Right renal pelvis (tissue), 4 donors: Measurements from ENCODE around the gene CD300C. TPM values are rescaled to one million over a fixed set of nuclear protein-coding genes. Genes with fewer than 3 reads are reported as not detected.
A peak's percentile ranks its signal among the peaks of the same experiment; 100 is the strongest.
"Not testable (repeated sequence)": the region's sequence is repeated elsewhere in the genome, so short reads cannot be mapped to it uniquely, and the experiment has no call there.

Experiments
- DNase-seq, 4 donors: peaks; one replicate each; pipeline ENCODE4 v3.0.0-alpha.2; 2013; ENCODE audit warnings: low read depth in 4 of 4, low spot score in 3 of 4, missing footprints in 1 of 4
- polyA plus RNA-seq, 4 donors: library from polyadenylated mRNA; unstranded; fragments of 120-200 nt; gene quantifications; one replicate each; pipeline ENCODE4 v1.2.1, GENCODE V29; 2013; ENCODE audit not compliant: insufficient read length in 4 of 4

Gene CD300C
- under 1 TPM; 0.51 to 0.58 (median 0.53) TPM for polyA plus RNA-seq

DNA sequence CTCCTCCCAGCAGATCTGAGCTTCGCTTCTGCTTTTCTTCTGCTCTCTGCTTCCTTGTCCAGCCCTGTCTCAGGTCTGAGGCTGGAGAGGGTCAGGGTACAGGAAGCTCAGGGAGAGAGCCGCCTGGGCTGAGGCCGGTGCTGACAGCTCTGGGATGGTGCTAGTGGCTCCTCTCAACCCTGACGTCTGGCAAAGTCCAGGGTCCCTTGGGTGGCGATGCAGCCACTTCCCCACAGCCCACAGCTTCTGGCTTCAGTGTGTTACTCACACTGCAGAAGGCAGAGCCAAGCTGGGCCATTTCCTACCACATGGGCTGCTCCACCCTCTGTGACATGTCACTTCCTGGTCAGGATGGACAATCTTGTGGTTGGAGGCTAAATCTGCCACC is at the start of gene CD300C:
Gene CD300C, minus strand, starts transcription at position 273 of the 388 bp plus-strand sequence. CDS start 333 bp downstream, outside the sequence.
- DNase-seq: no peak

DNA sequence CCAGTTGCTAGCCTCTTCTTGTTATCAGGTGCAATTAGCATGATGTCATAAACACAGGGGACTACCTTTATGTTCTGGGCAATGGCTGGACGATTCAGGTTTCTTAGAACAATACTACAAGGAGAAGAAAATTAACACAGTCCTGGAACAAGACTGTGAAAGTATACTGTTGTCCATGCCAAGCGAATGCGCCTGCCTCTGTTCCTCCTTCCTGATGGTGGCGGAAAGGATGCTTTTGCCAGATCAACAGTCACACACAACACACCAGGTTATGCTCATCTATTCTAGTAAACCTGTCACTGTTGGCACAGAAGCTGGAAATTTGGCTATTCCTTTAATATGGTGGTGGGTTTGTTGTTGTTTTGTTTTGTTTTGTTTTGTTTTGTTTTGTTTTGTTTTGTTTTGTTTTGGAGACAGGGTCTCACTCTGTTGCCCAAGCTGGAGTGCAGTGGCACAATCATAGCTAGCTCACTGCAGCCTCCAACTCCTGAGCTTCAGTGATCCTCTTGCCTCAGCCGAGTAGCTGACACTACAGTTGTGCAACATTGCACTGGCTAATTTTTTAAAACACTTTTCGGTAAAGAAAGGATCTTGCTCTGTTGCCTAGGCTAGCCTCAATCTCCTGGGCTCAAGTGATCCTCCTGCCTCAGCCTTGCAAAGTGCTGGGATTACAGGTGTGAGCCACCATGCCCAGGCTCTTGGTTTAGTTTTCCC is 49.3 kb upstream of the CD300C start:
- no peak for DNase-seq

DNA sequence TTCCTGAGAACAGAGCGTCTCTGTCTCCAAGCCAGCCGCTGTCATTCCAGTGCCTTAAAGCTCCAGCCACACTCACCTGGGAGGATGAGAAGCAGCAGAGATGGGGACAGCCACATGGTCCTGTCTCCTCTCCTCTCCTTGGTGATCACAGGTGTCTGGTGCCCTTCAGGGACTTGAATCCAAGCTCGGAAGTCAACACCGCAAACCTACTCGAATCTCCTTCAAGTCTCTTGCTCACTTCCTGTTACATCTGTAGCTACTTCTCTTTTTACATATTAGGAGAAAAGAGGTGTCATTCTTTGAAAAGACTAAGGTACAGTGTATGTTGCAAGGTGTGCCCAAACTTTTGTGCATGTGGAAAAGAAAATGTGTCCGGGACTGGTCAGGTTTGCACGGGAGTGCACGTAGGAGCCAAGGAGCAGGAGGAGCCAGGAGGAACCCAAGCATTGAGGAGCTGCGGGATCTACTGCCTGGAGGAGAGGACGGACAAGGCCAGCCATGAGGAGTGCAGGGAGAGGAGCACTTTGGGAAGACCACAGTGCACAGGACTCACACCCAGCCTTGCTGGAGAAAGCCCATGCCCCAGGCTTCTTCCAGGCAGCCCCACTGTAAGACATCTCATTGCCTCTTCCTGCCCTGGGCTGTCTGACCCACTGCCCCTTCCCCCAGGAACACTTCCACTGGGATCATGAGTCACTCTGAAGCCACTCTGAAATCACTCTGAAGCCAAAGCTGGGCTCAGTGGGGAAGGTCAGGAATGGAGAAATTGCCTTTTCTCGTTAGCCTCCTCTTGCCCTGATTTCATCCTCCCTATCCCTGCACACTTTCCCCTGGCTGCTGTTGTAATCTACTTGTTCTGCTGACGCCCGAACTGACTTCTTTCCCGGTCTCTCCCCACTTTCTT is 46.4 kb upstream of the CD300C start, which contains the start of gene CD300LD:
Gene CD300LD, minus strand, starts transcription at position 197 of the 904 bp plus-strand sequence. Its CDS starts 81 bp downstream, at position 116.
- DNase-seq: no peak

DNA sequence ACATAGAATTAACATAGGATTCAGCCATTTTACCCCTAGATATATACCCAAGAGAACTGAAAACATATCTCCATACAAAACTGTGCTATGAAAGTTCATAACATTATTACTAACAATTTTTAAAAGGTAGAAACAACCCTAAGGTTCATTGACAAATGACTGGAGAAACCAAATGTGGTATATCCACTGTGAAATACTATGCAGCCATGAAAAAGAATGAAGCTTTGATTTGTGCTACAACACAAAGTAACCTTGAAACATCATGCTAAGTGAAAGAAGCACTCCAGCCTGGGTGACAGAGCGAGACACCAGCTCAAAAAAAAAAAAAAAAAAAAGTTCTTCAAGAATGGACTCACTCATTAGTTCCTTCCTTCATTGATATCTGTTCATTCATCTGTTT is 45.6 kb upstream of the CD300C start:
- DNase-seq: no peak

DNA sequence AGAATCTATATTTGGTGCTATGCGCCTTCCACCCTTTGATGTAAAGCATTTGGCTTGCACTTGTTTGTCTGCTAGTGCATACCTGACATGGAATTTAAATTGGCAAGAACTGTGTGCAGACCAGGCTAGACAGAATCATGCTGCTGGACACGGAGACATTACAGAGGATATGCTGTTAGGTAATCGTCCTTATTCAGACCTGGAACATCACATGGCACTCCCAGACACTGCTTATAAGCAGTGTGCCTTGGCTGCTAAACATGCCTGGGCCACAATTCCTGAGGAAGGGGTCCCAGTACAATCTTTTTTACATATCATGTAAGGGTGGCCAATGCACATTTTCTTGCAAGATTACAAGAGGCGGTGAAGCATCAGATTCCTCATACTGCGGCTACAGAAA is 39.8 kb upstream of the CD300C start:
- DNase-seq: no peak

DNA sequence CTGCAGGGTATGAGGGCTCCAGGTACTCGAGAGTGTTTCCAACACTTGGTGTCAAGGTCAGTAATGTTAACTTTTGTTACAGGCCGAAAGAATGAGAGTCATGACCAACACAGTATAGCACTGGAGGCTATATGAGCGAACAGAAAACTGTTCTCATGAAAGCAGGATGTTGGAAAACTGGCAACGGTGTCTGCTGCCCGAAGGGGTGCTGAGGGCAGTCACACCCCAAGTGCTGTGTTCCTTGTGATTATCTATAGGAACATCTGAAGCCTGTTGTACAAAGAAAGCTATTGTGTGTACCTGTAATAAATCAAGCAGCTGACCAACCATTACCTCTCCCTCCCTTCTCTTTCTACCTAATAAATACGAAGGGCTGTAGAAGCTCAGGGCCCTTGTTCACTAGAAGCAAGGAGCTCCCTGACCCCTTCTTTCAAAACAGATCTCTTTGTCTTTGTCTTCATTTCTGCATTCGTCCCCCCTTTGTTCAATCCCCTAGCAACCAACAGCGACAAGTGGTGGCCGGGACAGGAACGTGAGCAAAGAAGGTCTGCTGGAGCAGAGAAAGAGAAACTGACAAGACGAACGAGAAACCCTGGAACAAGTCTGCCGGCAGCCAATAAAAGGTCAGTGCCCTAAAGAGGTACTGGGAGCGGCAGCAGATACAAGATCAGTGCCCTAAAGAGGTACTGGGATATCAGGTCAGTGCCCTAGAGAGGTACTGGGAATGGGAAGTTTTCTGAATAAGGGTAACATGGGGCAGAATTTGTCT is 38.6 kb upstream of the CD300C start:
- no peak for DNase-seq

DNA sequence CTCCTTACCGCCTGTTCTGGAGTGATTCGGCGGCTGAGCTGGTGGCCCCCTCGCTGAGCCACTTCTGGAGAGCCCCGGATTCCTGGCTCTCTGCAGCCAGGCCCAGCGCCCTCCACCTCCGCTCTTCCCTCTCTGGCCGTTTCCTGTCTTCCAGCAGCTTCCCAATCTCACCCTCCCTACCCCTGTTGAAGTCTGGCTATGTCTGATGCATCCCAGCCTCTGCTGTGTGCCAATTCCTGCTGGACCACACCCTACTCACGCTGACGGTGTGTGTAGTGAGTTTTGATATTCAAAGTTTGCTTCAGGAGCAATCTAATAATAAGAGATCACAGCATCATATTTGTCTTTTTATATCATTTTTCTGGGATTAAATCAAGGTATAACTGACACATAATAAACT is 36.7 kb upstream of the CD300C start:
- no peak for DNase-seq

DNA sequence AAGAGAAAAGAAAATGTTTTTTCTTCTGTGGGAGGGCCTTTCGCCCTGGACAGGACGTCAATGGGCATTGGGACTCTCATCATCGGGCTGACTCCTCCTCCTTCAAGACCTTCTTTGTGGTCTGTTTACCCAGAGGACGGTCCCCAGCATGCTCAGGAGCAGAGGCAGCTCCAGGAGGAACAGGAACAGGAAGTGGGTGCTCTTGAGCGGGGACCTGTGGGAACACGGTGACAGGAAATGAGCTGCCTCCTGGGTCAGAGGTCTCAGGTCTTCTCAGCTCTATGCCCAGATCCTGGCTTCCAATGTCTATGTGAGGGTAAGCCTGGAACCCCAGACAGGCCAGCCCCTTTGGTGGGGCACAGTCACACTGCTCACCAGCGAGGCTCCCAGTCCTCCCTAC is 34.0 kb upstream of the CD300C start:
- DNase-seq: no peak

DNA sequence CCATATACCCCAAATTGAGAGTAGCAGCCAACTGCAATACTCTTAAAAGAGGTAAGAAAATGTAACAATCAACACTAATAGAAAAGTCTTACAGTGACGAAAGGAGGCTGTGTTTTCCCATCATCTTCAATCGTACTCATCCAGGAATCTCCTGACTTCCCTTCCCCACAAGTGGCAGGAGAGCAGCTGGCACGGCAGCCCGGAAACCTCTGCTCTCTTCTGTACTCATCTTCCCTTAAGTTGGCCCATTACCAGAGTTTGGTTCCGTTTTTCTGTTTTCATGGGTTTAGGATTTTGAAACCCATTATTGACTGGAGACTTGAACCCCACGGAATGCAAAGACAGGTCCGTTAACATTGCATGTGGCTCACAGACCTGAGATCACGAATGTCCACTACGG is 33.1 kb upstream of the CD300C start:
- DNase-seq: no peak

DNA sequence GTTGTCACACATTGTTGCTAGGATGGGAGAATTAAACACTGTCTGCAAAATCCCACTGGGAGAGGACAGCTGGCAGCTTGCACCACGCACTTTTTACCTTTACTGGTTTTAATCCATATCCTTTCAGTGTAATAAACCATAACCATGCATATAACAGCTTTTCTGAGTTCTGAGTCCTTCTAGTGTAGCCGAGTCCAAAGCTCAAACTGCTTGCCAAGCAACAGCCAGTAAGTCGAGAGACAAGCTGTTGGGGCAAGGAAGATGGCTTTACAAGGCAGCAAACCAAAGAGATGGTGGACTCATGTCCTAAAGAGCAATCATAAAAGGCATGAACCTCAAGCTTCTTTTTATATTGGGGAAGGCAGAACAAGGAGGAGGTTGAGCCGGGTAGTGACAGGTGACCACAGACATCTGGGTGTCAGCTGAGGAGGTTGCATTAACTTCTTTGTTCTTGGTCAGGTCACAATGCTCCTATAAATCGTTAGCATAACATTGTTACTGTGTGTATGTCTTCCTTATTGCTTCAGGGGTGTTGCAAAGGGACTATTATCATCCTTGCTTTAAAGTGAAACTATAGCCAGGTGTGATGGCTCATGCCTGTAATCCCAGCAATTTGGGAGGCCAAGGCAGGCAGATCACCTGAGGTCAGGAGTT is 28.7 kb upstream of the CD300C start:
- no peak for DNase-seq

DNA sequence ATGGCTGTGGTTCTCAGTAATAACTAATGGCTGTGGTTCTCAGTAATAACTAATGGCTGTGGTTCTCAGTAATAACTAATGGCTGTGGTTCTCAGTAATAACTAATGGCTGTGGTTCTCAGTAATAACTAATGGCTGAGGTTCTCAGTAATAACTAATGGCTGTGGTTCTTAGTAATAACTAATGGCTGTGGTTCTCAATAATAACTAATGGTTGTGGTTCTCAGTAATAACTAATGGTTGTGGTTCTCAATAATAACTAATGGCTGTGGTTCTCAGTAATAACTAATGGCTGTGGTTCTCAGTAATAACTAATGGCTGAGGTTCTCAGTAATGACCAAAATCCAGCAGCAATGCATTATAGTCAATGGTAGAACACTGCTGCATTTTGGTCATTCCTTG is 27.7 kb upstream of the CD300C start:
- DNase-seq: not testable (repeated sequence)

DNA sequence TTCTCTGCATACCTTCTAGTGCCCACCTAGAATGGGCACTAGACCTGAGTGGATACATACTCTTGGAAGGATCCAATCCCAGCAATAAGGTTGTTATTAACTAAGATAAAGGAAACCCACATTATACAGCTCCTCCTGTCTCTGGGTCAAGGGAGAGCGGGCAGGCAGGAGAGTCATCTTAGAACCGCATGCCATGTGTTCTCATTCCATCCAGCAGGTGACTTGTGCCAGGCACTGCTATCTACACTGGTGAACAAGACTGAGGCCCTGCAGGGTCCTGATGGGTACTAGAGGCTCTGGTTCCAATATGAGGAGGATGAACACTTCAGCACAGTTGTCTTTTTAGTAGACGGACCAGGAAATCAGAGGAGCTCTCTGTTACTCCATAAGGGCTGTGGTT is 27.3 kb upstream of the CD300C start:
- DNase-seq: no peak

DNA sequence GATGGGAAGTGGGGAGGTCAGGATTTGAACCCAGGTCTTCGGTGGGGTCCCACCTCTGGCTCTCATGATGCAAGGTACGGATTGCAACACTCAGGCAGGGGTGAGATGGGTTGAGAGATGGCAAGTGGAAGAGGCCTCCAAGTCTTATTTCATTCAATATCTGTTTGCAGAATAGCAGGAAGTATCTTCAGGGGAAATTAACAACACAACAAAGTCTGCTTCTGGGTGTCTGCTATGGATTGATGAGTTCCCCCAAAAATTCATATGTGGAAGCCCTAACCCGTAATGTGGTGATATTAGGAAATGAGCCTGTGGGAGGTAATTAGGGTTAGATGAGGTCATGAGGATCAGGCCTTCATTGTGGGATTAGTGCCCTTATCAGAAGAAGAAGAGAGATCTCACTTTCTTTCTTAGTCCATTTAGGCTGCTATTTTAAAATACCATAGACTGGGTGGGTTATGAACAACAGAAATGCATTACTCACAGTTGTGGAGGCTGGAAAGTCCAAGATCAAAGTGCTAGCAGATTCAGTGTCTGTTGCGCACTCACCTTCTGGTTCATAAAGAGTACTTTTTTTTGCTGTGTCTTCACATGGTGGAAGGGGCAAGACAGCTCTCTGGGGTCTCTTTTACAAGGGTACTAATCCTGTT is 25.8 kb upstream of the CD300C start:
- DNase-seq: no peak

DNA sequence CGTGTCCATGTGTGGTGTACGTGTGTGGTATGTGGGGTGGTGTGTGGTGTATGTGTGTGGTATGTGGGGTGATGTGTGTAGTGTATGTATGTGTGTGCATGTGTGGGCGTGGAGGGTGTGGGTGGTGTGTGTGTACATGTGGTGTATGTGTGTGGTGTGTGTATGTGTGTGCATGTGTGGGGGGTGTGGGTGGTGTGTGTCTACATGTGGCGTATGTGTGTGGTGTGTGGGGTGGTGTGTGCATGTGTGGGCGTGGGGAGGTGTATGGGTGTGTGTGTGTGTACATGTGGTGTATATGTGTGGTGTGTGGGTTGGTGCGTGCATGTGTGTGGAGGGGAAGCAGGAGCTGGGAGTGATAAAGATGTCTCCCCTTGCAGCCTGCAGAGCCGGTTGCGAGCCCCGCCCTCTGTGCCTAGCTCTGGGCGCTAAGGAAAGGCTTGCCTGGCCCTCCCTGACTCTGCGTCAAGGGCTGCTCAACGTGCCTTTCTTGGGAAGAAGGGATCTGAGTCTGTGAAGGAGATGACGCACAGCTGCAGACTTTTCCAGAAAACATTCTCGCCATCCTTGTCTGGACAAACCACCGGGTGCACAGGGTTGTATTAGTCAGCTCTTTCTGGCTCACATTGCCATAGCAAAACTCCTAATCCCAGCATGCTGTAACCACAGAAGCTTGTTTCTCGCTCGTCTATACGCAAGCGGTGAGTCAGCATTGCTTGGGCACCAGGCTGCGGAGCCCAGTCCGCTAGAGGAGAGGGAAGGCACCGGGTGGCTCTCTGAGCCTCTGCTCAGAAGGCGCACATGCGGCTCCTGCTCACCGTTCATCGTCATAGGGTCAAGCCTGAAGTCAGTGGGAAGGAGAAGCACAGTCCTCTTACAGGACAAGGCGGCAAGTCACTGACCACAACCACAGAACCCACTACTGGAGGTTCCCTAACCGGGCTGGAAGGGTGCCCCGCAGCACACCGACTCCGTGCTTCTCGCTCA is 23.4 kb upstream of the CD300C start:
- no peak for DNase-seq

DNA sequence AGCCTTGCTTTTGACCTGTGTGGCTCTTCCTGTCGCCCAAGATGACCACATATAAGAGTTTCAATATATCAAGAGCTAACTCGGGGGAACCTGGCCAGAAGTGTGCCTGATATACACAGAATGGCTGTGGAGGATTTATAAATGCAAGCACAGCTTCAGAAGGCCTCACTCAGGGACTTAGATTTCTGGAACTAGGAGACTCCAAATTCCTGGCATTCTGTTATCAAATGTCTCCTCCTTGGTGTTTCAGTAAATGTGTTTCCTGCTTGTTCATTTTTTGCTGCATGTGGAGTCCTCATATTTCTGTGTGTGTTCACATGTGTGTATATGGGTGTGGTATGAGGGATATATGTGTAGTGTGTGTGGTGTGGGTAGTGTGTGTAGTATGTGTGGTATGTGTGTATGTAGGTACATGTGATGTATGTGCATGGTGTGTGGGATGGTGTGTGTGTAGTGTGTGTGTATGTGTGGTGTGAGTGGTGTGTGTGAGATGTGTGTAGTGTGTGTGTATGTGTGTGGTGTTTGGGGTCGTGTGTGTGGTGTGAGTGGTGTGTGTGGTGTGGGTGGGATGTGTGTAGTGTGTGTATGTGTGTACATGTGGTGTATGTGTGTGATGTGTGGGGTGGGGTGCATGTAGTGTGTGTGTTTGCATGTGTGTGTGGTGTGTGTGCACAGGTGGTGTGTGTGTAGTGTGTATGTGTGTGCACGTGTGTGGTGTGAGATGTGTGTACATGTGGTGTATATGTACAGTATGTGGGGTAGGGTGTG is 22.4 kb upstream of the CD300C start:
- no peak for DNase-seq

DNA sequence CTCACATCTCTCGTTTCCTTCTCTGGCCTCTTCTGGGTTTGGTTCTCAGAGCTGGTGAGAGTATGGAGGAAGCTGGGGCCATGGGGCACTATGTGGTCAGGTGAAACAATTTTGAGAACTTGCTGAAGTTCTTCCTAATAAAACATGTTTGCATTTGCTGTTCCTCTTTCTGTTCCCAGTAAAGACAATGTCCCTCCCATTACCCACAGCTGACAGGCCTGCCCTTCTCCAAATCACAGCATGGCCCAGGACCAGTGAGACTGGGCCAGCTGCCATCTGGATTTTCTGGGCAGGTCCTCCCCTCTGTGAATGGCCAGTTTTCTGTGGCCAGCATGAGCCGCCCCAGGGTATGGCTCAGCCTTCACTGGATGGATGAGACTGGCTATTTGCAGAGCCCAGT is 21.5 kb upstream of the CD300C start, which contains the start of gene CD300H:
Gene CD300H, minus strand, starts transcription at position 113 of the 400 bp plus-strand sequence.
- no peak for DNase-seq

DNA sequence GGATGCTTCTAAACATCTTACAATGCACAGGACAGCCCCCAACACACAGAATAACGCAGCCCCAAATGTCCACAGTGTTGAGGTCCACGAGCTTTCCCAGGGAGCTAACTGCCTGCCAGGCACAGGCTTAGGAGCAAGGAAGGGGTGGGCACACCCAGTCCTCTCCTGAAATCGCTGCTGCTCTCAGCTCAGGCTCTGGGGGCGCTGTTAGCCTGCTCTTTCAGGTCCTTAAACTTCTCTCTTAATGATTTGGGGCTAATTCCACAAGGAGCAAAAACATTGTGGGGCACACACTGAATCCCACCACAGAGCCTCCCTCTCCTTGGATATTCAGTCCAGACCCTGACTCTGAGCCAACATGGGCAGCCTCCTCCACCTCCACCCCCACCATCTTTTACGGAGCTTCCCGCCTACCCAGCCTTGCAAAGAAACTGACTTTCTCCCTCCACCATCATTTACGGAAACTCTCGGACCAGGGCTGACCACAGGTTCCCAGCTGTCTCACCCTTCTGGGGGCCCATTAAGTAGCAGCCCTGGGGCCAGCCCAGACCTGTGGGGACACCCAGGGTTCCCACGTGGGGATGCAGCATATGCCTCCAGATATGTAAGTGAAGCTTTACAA is 20.3 kb upstream of the CD300C start:
- DNase-seq: peak in 1 of 4 donors; percentile 7
